Neural cell (in vitro differentiated cells): ENCODE measurements around the gene ST6GALNAC3.

Source experiments
- CTCF ChIP-seq: fragments of 450-650 bp; IDR thresholded peaks from 2 replicates; pipeline ENCODE4 v1.5.1; 2014; ENCODE audit warnings: antibody characterized with exemption, mild to moderate bottlenecking, moderate library complexity; ENCODE audit not compliant: poor library complexity, severe bottlenecking
- EP300 ChIP-seq: fragments of 450-650 bp; conservative IDR thresholded peaks from 2 replicates; pipeline ENCODE4 v1.6.1; 2014; ENCODE audit warnings: antibody characterized with exemption, mild to moderate bottlenecking, moderate library complexity; ENCODE audit not compliant: poor library complexity, severe bottlenecking
- EZH2 ChIP-seq: fragments of 200-600, 300-800 bp; shearing (Covaris generic), sonication (generic); IDR thresholded peaks from 2 replicates; pipeline ENCODE4 v1.6.1; 2014; ENCODE audit warnings: antibody characterized with exemption, low read length, borderline replicate concordance, mild to moderate bottlenecking; ENCODE audit not compliant: insufficient read depth, poor library complexity, severe bottlenecking
- MXI1 ChIP-seq: fragments of 450-650 bp; conservative IDR thresholded peaks from 2 replicates; pipeline ENCODE4 v1.6.1; 2014; ENCODE audit warnings: antibody characterized with exemption, mild to moderate bottlenecking; ENCODE audit not compliant: poor library complexity, severe bottlenecking
- RAD21 ChIP-seq: fragments of 450-650 bp; conservative IDR thresholded peaks from 2 replicates; pipeline ENCODE4 v1.6.1; 2014; ENCODE audit warnings: antibody characterized with exemption, mild to moderate bottlenecking, moderate library complexity
- SMC3 ChIP-seq: fragments of 450-650 bp; conservative IDR thresholded peaks from 2 replicates; pipeline ENCODE4 v1.6.1; 2014; ENCODE audit warnings: antibody characterized with exemption, mild to moderate bottlenecking, moderate library complexity; ENCODE audit not compliant: poor library complexity
- TAF1 ChIP-seq: IDR thresholded peaks from 2 replicates; pipeline ENCODE4 v1.6.1; 2012; ENCODE audit warnings: low read depth
- TF ChIP-seq, protein P1 (sequence below): IDR thresholded peaks from 2 replicates; pipeline ENCODE4 v1.6.1; 2012; ENCODE audit warnings: borderline replicate concordance

GRCh38 chr1:76079475-76080227, 5.1 kb downstream of the ST6GALNAC3 start:
- no peak for TF ChIP-seq CTCF
- no peak for TF ChIP-seq RAD21
- TF ChIP-seq EP300 = no peak
- TF ChIP-seq TAF1 = no peak
- TF ChIP-seq, protein P1, sequence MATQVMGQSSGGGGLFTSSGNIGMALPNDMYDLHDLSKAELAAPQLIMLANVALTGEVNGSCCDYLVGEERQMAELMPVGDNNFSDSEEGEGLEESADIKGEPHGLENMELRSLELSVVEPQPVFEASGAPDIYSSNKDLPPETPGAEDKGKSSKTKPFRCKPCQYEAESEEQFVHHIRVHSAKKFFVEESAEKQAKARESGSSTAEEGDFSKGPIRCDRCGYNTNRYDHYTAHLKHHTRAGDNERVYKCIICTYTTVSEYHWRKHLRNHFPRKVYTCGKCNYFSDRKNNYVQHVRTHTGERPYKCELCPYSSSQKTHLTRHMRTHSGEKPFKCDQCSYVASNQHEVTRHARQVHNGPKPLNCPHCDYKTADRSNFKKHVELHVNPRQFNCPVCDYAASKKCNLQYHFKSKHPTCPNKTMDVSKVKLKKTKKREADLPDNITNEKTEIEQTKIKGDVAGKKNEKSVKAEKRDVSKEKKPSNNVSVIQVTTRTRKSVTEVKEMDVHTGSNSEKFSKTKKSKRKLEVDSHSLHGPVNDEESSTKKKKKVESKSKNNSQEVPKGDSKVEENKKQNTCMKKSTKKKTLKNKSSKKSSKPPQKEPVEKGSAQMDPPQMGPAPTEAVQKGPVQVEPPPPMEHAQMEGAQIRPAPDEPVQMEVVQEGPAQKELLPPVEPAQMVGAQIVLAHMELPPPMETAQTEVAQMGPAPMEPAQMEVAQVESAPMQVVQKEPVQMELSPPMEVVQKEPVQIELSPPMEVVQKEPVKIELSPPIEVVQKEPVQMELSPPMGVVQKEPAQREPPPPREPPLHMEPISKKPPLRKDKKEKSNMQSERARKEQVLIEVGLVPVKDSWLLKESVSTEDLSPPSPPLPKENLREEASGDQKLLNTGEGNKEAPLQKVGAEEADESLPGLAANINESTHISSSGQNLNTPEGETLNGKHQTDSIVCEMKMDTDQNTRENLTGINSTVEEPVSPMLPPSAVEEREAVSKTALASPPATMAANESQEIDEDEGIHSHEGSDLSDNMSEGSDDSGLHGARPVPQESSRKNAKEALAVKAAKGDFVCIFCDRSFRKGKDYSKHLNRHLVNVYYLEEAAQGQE = no peak
- no peak for TF ChIP-seq SMC3
- TF ChIP-seq MXI1 = no peak
- TF ChIP-seq EZH2 = no peak
